ENCODE measurements around the gene MPI. TPM values are rescaled to one million over a fixed set of nuclear protein-coding genes. Genes with fewer than 3 reads are reported as not detected.
A peak's percentile ranks its signal among the peaks of the same experiment; 100 is the strongest.

The MPI gene
- total RNA-seq, 4 donors from 2014 or later = 63.1 to 176 (median 98.4) TPM

- Histone ChIP-seq H3K27ac (peak within 1 kb of the TSS; percentile 97 to 99 (median 98)), H3K36me3 (no peaks in the 10 kb centered on the region), H3K4me1 (peaks cover 10 to 46% (median 35%) of the 10 kb centered on the region in 4 donors), H3K9me3 (no peaks in the 10 kb centered on the region), H3K27me3 (no peaks in the 10 kb centered on the region), H3K4me3 (peak within 1 kb of the TSS; percentile 70 to 89 (median 80))
- intact Hi-C loops (cut with DNase I; ENCODE audit: low total_unique reads) = no loop called here
- WGBS, 2 donors (ENCODE audit: low coverage in 1 of 2) = 0% methylated on average over 44 of the region's 85 CpGs; no CpG with 5 or more reads in 1 of the 2 donors
- DNase-seq = peak; percentile 94
- TF ChIP-seq POLR2A (IDR thresholded peaks at IDR 0.05) (peak; percentile 96), EP300 (IDR thresholded peaks at IDR 0.05; ENCODE audit: low read depth) (no peak), POLR2AphosphoS5 (IDR thresholded peaks at IDR 0.05) (peak; percentile 77 to 96 (median 94))
- TF ChIP-seq, protein P1, sequence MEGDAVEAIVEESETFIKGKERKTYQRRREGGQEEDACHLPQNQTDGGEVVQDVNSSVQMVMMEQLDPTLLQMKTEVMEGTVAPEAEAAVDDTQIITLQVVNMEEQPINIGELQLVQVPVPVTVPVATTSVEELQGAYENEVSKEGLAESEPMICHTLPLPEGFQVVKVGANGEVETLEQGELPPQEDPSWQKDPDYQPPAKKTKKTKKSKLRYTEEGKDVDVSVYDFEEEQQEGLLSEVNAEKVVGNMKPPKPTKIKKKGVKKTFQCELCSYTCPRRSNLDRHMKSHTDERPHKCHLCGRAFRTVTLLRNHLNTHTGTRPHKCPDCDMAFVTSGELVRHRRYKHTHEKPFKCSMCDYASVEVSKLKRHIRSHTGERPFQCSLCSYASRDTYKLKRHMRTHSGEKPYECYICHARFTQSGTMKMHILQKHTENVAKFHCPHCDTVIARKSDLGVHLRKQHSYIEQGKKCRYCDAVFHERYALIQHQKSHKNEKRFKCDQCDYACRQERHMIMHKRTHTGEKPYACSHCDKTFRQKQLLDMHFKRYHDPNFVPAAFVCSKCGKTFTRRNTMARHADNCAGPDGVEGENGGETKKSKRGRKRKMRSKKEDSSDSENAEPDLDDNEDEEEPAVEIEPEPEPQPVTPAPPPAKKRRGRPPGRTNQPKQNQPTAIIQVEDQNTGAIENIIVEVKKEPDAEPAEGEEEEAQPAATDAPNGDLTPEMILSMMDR (IDR thresholded peaks at IDR 0.05) = peak in 2 of 5 experiments; percentile 21 to 35
- in situ Hi-C loops (cut with MboI; ENCODE audit: low pct_ligation_motif_present in 1 of 4, low pct_unique_long_range_greater_than_20kb in 1 of 4, low sequenced_read_pairs in 3 of 4) = loop anchor here in 2 of 4 donors (25.0 kb wide), 1 partner anchor 300 kb away; no protein-coding TSS in a partner anchor
Measured at GRCh38 chr15:74937590-74938371, 47.9 kb downstream of the MPI start, which contains the start of gene COX5A. TSS of gene COX5A (minus strand) at chr15:74938073. CDS start at chr15:74938014, 59 bp downstream.

DNA sequence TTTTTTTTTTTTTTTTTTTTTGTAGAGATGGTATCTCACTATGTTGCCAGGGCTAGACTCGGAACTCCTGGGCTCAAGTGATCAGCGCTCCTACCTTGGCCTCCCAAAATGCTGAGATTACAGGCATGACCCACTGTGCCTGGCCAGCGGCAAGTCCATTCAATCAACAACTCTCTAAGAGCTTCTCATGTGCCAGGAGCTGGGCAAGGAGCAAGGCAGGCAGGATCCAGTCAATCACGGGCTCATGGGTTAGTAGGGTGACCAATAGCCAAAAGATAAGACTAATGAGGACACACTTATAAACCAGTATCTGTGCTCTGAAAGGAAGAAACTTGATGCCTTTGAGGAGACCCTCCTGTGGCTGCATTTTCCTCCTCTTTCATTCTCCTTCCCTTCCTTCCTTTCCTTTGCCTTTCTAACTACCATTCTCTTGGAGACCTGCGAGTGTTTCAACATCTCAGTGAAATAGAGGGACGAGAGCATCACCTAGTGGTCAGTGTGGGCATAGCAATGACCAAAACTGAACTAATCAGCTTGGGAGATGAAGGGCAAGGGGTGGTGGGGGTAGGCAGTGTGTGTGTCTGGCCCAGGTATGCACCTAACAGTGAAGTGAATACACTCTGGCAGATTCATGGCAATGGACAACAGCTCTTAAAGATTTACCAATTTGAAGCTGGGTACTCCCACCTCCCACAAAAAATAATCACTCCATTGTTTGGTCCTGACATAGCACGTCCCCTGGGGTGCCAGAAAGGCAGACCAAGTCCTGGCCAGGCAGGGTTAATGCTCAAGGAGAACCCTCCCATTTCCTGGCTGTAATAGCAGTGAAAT is 60.5 kb downstream of the MPI start:
- intact Hi-C loops (cut with DNase I; ENCODE audit: low total_unique reads) (loop anchor here (5.0 to 10.0 kb wide), 2 partner anchors 105 to 178 kb away; partner anchors contain the start of gene ULK3), in situ Hi-C loops (cut with MboI; ENCODE audit: low pct_ligation_motif_present in 1 of 4, low pct_unique_long_range_greater_than_20kb in 1 of 4, low sequenced_read_pairs in 3 of 4) (loop anchor here in 2 of 4 donors (5.0 to 25.0 kb wide), 2 partner anchors 183 to 313 kb away; no protein-coding TSS in a partner anchor)
- Histone ChIP-seq H3K9me3 (no peaks in the 10 kb centered on the region), H3K4me1 (peaks cover 12 to 18% (median 15%) of the 10 kb centered on the region in 4 donors), H3K4me3 (no peak overlapping the region), H3K27me3 (no peaks in the 10 kb centered on the region), H3K27ac (no peak overlapping the region), H3K36me3 (no peaks in the 10 kb centered on the region)
- DNase-seq = peak; percentile 84
- TF ChIP-seq, protein P1 (IDR thresholded peaks at IDR 0.05) = peak; percentile 96 to 99 (median 99)
- no peak for TF ChIP-seq EP300 (IDR thresholded peaks at IDR 0.05; ENCODE audit: low read depth)
- WGBS, 2 donors (ENCODE audit: low coverage in 1 of 2) = 21 to 60% methylated on average over 2 to 7 of the region's 7 CpGs

- Histone ChIP-seq H3K9me3 (no peaks in the 10 kb centered on the region), H3K27me3 (no peaks in the 10 kb centered on the region), H3K4me3 (no peak overlapping the region), H3K4me1 (peaks cover 19 to 25% (median 22%) of the 10 kb centered on the region in 4 donors), H3K36me3 (no peaks in the 10 kb centered on the region), H3K27ac (no peak overlapping the region)
- intact Hi-C loops (cut with DNase I; ENCODE audit: low total_unique reads) = loop anchor here (5.0 to 10.0 kb wide), 2 partner anchors 106 to 179 kb away; partner anchors contain the start of gene ULK3
- 63% methylated on average over 3 of the region's 3 CpGs; no CpG with 5 or more reads in 1 of the 2 donors for WGBS, 2 donors (ENCODE audit: low coverage in 1 of 2)
- no peak for DNase-seq
- in situ Hi-C loops (cut with MboI; ENCODE audit: low pct_ligation_motif_present in 1 of 4, low pct_unique_long_range_greater_than_20kb in 1 of 4, low sequenced_read_pairs in 3 of 4) = loop anchor here in 2 of 4 donors (5.0 to 25.0 kb wide), 2 partner anchors 184 to 314 kb away; no protein-coding TSS in a partner anchor
- TF ChIP-seq EP300 (IDR thresholded peaks at IDR 0.05; ENCODE audit: low read depth) (no peak), POLR2AphosphoS5 (IDR thresholded peaks at IDR 0.05) (no peak), POLR2A (IDR thresholded peaks at IDR 0.05) (no peak)
- TF ChIP-seq, protein P1 (IDR thresholded peaks at IDR 0.05) = no peak
Measured at GRCh38 chr15:74951006-74951405, 61.2 kb downstream of the MPI start.

Small RNAs within 50 kb of the gene (small RNA-seq; reads per million reads assigned to genes)
- 0 to 0.98 (median 0.32) reads per million in 4 donors for gene MIR6882

Other genes with a start within 250 kb of the MPI start
- 100 to 1,000 TPM in 1 of 4 donors, 10 to 100 TPM in 3; 23.2 to 112 (median 29.4) TPM for gene EDC3, start 194.0 kb upstream of the MPI start, total RNA-seq
- 1 to 10 TPM in 1 of 4 donors, under 1 TPM in 1, not detected in 2; 0.55 to 1.1 TPM for gene CYP1A1, start 164.5 kb upstream of the MPI start, total RNA-seq
- gene CYP1A2, start 141.2 kb upstream of the MPI start, total RNA-seq = not detected
- gene CSK, start 108.0 kb upstream of the MPI start, total RNA-seq = 100 to 1,000 TPM in 1 of 4 donors, 10 to 100 TPM in 3; 59.7 to 176 (median 73.4) TPM
- gene LMAN1L, start 77.2 kb upstream of the MPI start, total RNA-seq = 10 to 100 TPM in 1 of 4 donors, not detected in 3; 20.2 TPM
- gene CPLX3, start 63.4 kb upstream of the MPI start, total RNA-seq = not detected
- 100 to 1,000 TPM; 138 to 473 (median 312) TPM for gene ULK3, start 46.9 kb upstream of the MPI start, total RNA-seq
- 100 to 1,000 TPM; 154 to 234 (median 193) TPM for gene SCAMP2, start 16.7 kb upstream of the MPI start, total RNA-seq
- gene FAM219B, start 16.8 kb downstream of the MPI start, total RNA-seq = 100 to 1,000 TPM in 1 of 4 donors, 10 to 100 TPM in 3; 62.8 to 428 (median 68.7) TPM
- 100 to 1,000 TPM; 135 to 437 (median 219) TPM for gene COX5A, start 48.0 kb downstream of the MPI start, total RNA-seq
- gene RPP25, start 66.7 kb downstream of the MPI start, total RNA-seq = 10 to 100 TPM; 10.1 to 28.4 (median 16.5) TPM
- 10 to 100 TPM in 3 of 4 donors, not detected in 1; 11.3 to 24.8 (median 15.8) TPM for gene SCAMP5, start 105.5 kb downstream of the MPI start, total RNA-seq
- gene PPCDC, start 133.5 kb downstream of the MPI start, total RNA-seq = 10 to 100 TPM in 3 of 4 donors, 1 to 10 TPM in 1; 5.2 to 54.5 (median 25.2) TPM

All from transverse colon (tissue), 4 donors.